ENCODE data around the gene INPP1. TPM values are rescaled to one million over a fixed set of nuclear protein-coding genes. Genes with fewer than 3 reads are reported as not detected.
"Not testable (repeated sequence)": the region's sequence is repeated elsewhere in the genome, so short reads cannot be mapped to it uniquely, and the experiment has no call there.

Gene INPP1
- total RNA-seq, 4 donors from 2014 or later = 37.0 to 73.0 (median 48.4) TPM

- H3K36me3 ChIP-seq = no peaks in the 10 kb centered on the region
- H3K27ac ChIP-seq = peak overlapping the region; percentile 32 to 69 (median 54)
- H3K4me3 ChIP-seq = no peak overlapping the region
- TF ChIP-seq CTCF (IDR thresholded peaks at IDR 0.05) (no peak), POLR2A (IDR thresholded peaks at IDR 0.05) (no peak)
- intact Hi-C loops (cut with DNase I) = no loop called here
- peaks cover 0 to 22% (median 14%) of the 10 kb centered on the region in 3 donors for H3K4me1 ChIP-seq
- no peaks in the 10 kb centered on the region for H3K27me3 ChIP-seq
- no peaks in the 10 kb centered on the region for H3K9me3 ChIP-seq
- WGBS, 2 donors = 66% methylated on average over 8 of the region's 8 CpGs
- no peak for DNase-seq
Observed at GRCh38 chr2:190333395-190333794, 10.0 kb upstream of the INPP1 start.

DNA sequence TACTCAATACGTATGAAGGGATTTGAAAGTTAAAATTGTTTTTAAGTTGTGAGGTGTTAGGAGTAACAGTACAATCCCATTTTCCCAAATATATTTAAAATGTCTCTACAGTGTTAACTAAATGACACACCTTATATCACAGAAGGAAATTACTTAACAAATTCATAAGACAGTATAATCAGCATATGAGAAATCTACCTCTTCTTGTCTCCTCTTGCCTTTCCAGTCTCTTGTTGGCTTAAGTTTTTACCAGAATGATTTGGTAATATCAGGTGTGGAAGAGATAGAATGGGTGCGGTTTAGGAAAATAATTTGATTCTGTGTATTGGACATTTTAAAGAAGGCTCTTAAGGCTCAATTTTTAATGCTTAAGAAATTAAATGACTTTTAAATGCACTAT is 9.5 kb upstream of the INPP1 start:
- peak overlapping the region; percentile 37 to 69 (median 54) for H3K27ac ChIP-seq
- 41 to 51% methylated on average over 2 of the region's 2 CpGs for WGBS, 2 donors
- H3K36me3 ChIP-seq = no peaks in the 10 kb centered on the region
- DNase-seq = no peak
- peaks cover 0 to 22% (median 14%) of the 10 kb centered on the region in 3 donors for H3K4me1 ChIP-seq
- intact Hi-C loops (cut with DNase I) = no loop called here
- H3K9me3 ChIP-seq = no peaks in the 10 kb centered on the region
- no peaks in the 10 kb centered on the region for H3K27me3 ChIP-seq
- no peak overlapping the region for H3K4me3 ChIP-seq
- TF ChIP-seq CTCF (IDR thresholded peaks at IDR 0.05) = no peak
- no peak for TF ChIP-seq POLR2A (IDR thresholded peaks at IDR 0.05)

- peaks cover 0 to 22% (median 14%) of the 10 kb centered on the region in 3 donors for H3K4me1 ChIP-seq
- H3K9me3 ChIP-seq = no peaks in the 10 kb centered on the region
- WGBS, 2 donors = 59 to 63% methylated on average over 8 of the region's 8 CpGs
- TF ChIP-seq POLR2A (IDR thresholded peaks at IDR 0.05) = no peak
- TF ChIP-seq CTCF (IDR thresholded peaks at IDR 0.05) = no peak
- H3K36me3 ChIP-seq = no peaks in the 10 kb centered on the region
- no peaks in the 10 kb centered on the region for H3K27me3 ChIP-seq
- DNase-seq = no peak
- no peak overlapping the region for H3K4me3 ChIP-seq
- H3K27ac ChIP-seq = peak overlapping the region; percentile 37 to 69 (median 54)
- intact Hi-C loops (cut with DNase I) = no loop called here
Observed at GRCh38 chr2:190334479-190335224, 8.7 kb upstream of the INPP1 start.

GRCh38 chr2:190335225-190335559 is 8.2 kb upstream of the INPP1 start:
- no peaks in the 10 kb centered on the region for H3K36me3 ChIP-seq
- TF ChIP-seq POLR2A (IDR thresholded peaks at IDR 0.05) = no peak
- no peak for TF ChIP-seq CTCF (IDR thresholded peaks at IDR 0.05)
- peak overlapping the region in 3 of 4 donors; percentile 14 to 69 (median 55) for H3K27ac ChIP-seq
- intact Hi-C loops (cut with DNase I) = no loop called here
- H3K4me3 ChIP-seq = no peak overlapping the region
- DNase-seq = no peak
- H3K9me3 ChIP-seq = no peaks in the 10 kb centered on the region
- peaks cover 0 to 22% (median 14%) of the 10 kb centered on the region in 3 donors for H3K4me1 ChIP-seq
- H3K27me3 ChIP-seq = no peaks in the 10 kb centered on the region

DNA sequence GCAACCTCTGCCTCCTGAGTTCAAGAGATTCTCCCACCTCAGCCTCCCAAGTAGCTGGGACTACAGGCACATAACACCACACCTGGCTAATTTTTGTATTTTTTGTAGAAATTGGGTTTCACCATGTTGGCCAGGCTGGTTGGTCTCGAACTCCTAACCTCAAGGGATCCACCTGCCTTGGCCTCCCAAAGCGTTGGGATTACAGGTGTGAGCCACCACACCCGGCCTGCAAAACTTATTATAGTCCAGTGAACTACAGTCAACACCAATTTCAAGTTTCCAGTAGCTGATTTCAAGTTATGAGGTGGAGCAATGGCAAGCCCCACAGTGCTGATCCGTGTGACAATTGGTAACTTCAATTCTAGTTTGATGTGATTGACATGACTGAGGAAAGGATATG is 7.8 kb upstream of the INPP1 start:
- H3K36me3 ChIP-seq; DNase-seq; intact Hi-C loops (cut with DNase I); H3K27me3 ChIP-seq; H3K9me3 ChIP-seq; H3K4me3 ChIP-seq: not testable (repeated sequence)
- Histone ChIP-seq H3K4me1 (peaks cover 0 to 22% (median 14%) of the 10 kb centered on the region in 3 donors), H3K27ac (peak overlapping the region in 2 of 4 donors; percentile 14 to 55)
- WGBS, 2 donors = 86 to 98% methylated on average over 2 to 4 of the region's 4 CpGs
